Measurements from ENCODE around the gene IKBKE. TPM values are rescaled to one million over a fixed set of nuclear protein-coding genes. Genes with fewer than 3 reads are reported as not detected.

Gene IKBKE
- total RNA-seq, 4 donors from 2014 or later: 13.8 to 77.4 (median 17.8) TPM

- no peak overlapping the region for H3K4me3 ChIP-seq
- H3K36me3 ChIP-seq: no peaks in the 10 kb centered on the region
- TF ChIP-seq EP300 (IDR thresholded peaks at IDR 0.05; ENCODE audit: low read depth) (no peak), POLR2A (IDR thresholded peaks at IDR 0.05) (no peak), POLR2AphosphoS5 (IDR thresholded peaks at IDR 0.05) (no peak)
- TF ChIP-seq, protein P1, sequence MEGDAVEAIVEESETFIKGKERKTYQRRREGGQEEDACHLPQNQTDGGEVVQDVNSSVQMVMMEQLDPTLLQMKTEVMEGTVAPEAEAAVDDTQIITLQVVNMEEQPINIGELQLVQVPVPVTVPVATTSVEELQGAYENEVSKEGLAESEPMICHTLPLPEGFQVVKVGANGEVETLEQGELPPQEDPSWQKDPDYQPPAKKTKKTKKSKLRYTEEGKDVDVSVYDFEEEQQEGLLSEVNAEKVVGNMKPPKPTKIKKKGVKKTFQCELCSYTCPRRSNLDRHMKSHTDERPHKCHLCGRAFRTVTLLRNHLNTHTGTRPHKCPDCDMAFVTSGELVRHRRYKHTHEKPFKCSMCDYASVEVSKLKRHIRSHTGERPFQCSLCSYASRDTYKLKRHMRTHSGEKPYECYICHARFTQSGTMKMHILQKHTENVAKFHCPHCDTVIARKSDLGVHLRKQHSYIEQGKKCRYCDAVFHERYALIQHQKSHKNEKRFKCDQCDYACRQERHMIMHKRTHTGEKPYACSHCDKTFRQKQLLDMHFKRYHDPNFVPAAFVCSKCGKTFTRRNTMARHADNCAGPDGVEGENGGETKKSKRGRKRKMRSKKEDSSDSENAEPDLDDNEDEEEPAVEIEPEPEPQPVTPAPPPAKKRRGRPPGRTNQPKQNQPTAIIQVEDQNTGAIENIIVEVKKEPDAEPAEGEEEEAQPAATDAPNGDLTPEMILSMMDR (IDR thresholded peaks at IDR 0.05): no peak
- no peaks in the 10 kb centered on the region for H3K27me3 ChIP-seq
- in situ Hi-C loops (cut with MboI; ENCODE audit: low pct_ligation_motif_present in 1 of 4, low pct_unique_long_range_greater_than_20kb in 1 of 4, low sequenced_read_pairs in 3 of 4): no loop called here
- H3K4me1 ChIP-seq: peaks cover 0 to 8% (median 2%) of the 10 kb centered on the region in 4 donors
- intact Hi-C loops (cut with DNase I; ENCODE audit: low total_unique reads): no loop called here
- no peaks in the 10 kb centered on the region for H3K9me3 ChIP-seq
- DNase-seq: no peak
- no peak overlapping the region for H3K27ac ChIP-seq
- WGBS, 2 donors (ENCODE audit: low coverage in 1 of 2): 92 to 98% methylated on average over 7 to 8 of the region's 8 CpGs
Observed at GRCh38 chr1:206517784-206518183, 47.5 kb downstream of the IKBKE start.

- H3K36me3 ChIP-seq: no peaks in the 10 kb centered on the region
- no peak for DNase-seq
- no peaks in the 10 kb centered on the region for H3K9me3 ChIP-seq
- no peak overlapping the region for H3K4me3 ChIP-seq
- 92% methylated on average over 18 of the region's 18 CpGs; no CpG with 5 or more reads in 1 of the 2 donors for WGBS, 2 donors (ENCODE audit: low coverage in 1 of 2)
- TF ChIP-seq POLR2A (IDR thresholded peaks at IDR 0.05) (no peak), POLR2AphosphoS5 (IDR thresholded peaks at IDR 0.05) (no peak), EP300 (IDR thresholded peaks at IDR 0.05; ENCODE audit: low read depth) (no peak)
- TF ChIP-seq, protein P1 (IDR thresholded peaks at IDR 0.05): no peak
- in situ Hi-C loops (cut with MboI; ENCODE audit: low pct_ligation_motif_present in 1 of 4, low pct_unique_long_range_greater_than_20kb in 1 of 4, low sequenced_read_pairs in 3 of 4) (no loop called here), intact Hi-C loops (cut with DNase I; ENCODE audit: low total_unique reads) (no loop called here)
- H3K27me3 ChIP-seq: no peaks in the 10 kb centered on the region
- H3K4me1 ChIP-seq: peaks cover 0 to 6% (median under 1%) of the 10 kb centered on the region in 4 donors
- H3K27ac ChIP-seq: no peak overlapping the region
Observed at GRCh38 chr1:206518206-206518605, 47.9 kb downstream of the IKBKE start.

GRCh38 chr1:206518743-206519142 lies 48.5 kb downstream of the IKBKE start:
- intact Hi-C loops (cut with DNase I; ENCODE audit: low total_unique reads): no loop called here
- 90% methylated on average over 6 of the region's 6 CpGs; no CpG with 5 or more reads in 1 of the 2 donors for WGBS, 2 donors (ENCODE audit: low coverage in 1 of 2)
- no peaks in the 10 kb centered on the region for H3K27me3 ChIP-seq
- in situ Hi-C loops (cut with MboI; ENCODE audit: low pct_ligation_motif_present in 1 of 4, low pct_unique_long_range_greater_than_20kb in 1 of 4, low sequenced_read_pairs in 3 of 4): no loop called here
- no peaks in the 10 kb centered on the region for H3K36me3 ChIP-seq
- no peaks in the 10 kb centered on the region for H3K9me3 ChIP-seq
- TF ChIP-seq POLR2A (IDR thresholded peaks at IDR 0.05) (no peak), POLR2AphosphoS5 (IDR thresholded peaks at IDR 0.05) (no peak)
- TF ChIP-seq, protein P1 (IDR thresholded peaks at IDR 0.05): no peak
- H3K4me3 ChIP-seq: no peak overlapping the region
- DNase-seq: no peak
- H3K4me1 ChIP-seq: peaks cover 0 to 4% (median 0%) of the 10 kb centered on the region in 4 donors
- no peak overlapping the region for H3K27ac ChIP-seq

GRCh38 chr1:206521127-206521526 lies 50.9 kb downstream of the IKBKE start:
- H3K36me3 ChIP-seq: no peaks in the 10 kb centered on the region
- in situ Hi-C loops (cut with MboI; ENCODE audit: low pct_ligation_motif_present in 1 of 4, low pct_unique_long_range_greater_than_20kb in 1 of 4, low sequenced_read_pairs in 3 of 4): no loop called here
- 66% methylated on average over 5 of the region's 5 CpGs; no CpG with 5 or more reads in 1 of the 2 donors for whole genome bisulfite sequencing, 2 donors (ENCODE audit: low coverage in 1 of 2)
- no peaks in the 10 kb centered on the region for H3K27me3 ChIP-seq
- no peaks in the 10 kb centered on the region for H3K9me3 ChIP-seq
- DNase-seq: no peak
- H3K4me3 ChIP-seq: no peak overlapping the region
- TF ChIP-seq POLR2AphosphoS5 (IDR thresholded peaks at IDR 0.05): no peak
- intact Hi-C loops (cut with DNase I; ENCODE audit: low total_unique reads): no loop called here
- no peak overlapping the region for H3K27ac ChIP-seq
- no peaks in the 10 kb centered on the region for H3K4me1 ChIP-seq

Measured in transverse colon (tissue), 4 donors.